WI38 (cell line): Measurements from ENCODE around the gene PTPN21.
"Not testable (repeated sequence)": the region's sequence is repeated elsewhere in the genome, so short reads cannot be mapped to it uniquely, and the experiment has no call there.

Source experiments
- H3K4me3 ChIP-seq: 2 replicates; pipeline ENCODE4 v1.5.1; 2011; ENCODE audit warnings: low read depth, mild to moderate bottlenecking, control low read depth, low read length
- CTCF ChIP-seq: IDR thresholded peaks from 2 replicates; pipeline ENCODE4 v1.5.1; 2012; ENCODE audit warnings: low read depth, mild to moderate bottlenecking, control low read depth, low read length

PTPN21 gene

GRCh38 chr14:88542857-88543795 is 11.7 kb downstream of the PTPN21 start:
- no peak overlapping the region for H3K4me3 ChIP-seq
- TF ChIP-seq CTCF, result no peak

GRCh38 chr14:88541324-88541723 is 13.5 kb downstream of the PTPN21 start:
- TF ChIP-seq CTCF, result no peak
- H3K4me3 ChIP-seq, result no peak overlapping the region

- no peak for TF ChIP-seq CTCF
- H3K4me3 ChIP-seq, result no peak overlapping the region
Measured at GRCh38 chr14:88535813-88536212, 19.0 kb downstream of the PTPN21 start.

GRCh38 chr14:88535149-88535548 is 19.7 kb downstream of the PTPN21 start:
- TF ChIP-seq CTCF, result no peak
- no peak overlapping the region for H3K4me3 ChIP-seq

DNA sequence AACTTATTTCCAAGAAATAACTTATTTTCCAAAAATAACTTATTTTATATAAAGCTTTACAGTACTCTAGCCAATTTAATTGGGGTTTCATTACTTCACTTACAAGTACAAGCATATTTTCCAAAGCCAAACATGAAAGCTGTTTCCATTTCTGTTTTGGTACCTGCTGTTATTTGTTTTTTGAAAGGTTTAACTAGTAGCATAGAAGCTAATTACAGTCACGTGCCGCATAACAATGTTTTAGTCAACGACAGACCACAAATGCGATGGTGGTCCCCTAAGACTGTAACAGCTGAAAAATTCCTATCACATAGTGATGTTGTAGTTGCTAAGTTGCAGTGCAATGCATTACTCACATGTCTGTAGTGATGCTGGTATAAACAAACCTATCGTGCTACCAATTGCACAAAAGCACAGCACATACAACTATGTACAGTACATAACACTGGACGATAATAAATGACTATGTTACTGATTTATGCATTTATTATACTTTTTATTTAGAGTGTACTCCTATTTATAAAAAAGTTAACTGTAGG is 21.7 kb downstream of the PTPN21 start:
- no peak overlapping the region for H3K4me3 ChIP-seq
- no peak for TF ChIP-seq CTCF

GRCh38 chr14:88529889-88530288 is 24.9 kb downstream of the PTPN21 start:
- H3K4me3 ChIP-seq, result not testable (repeated sequence)

DNA sequence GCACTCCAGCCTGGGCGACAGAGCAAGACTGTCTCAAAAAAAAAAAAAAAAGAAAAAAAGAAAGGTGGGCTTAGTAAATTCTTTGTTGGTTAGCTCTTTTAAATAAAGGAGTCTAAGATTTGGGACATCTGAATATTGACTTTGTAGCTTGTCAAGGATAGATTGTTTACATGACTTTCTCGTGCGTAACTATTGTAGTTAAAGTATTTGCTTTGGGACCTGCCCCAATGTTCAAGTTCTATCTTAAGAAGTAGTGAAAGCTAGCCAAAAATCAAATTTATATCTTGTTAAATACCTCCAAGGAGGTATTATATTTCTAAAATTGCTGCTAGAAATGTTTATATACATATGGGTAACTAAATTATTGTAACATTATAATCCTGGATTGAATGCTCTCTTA is 32.4 kb downstream of the PTPN21 start:
- no peak overlapping the region for H3K4me3 ChIP-seq
- TF ChIP-seq CTCF, result no peak

DNA sequence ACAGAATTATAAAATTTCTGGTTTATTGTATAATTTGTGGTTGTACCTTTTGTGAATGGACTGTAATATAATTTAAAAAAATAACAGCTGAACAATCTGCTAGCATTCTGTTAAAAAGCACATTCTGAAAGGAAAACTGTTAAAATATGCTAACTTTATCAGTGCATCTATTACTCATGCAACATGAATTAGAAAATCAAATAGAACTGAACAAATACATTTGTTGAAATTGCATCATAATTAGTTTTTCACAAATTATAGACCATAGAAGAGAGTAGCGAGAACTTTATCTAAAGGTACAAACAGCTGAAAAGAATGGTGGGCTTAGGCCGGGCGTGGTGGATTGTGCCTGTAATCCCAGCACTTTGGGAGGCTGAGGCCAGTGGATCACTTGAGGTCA is 33.0 kb downstream of the PTPN21 start:
- no peak for TF ChIP-seq CTCF

More for the DNA sequence above, 33.0 kb downstream of the PTPN21 start:
- H3K4me3 ChIP-seq, result no peak overlapping the region
